Activated CD8-positive, alpha-beta memory T cell treated with anti-CD3 and anti-CD28 coated beads, Interleukin-2, amount 50 U/mL, for 24 hours (primary cell): ENCODE results near the gene EIF2AK3.
"Not testable (repeated sequence)": the region's sequence is repeated elsewhere in the genome, so short reads cannot be mapped to it uniquely, and the experiment has no call there.

Experiments used
- DNase-seq: peaks from one replicate; pipeline ENCODE4 v3.0.0-alpha.2; 2020; ENCODE audit errors: extremely low read depth

The EIF2AK3 gene

DNA sequence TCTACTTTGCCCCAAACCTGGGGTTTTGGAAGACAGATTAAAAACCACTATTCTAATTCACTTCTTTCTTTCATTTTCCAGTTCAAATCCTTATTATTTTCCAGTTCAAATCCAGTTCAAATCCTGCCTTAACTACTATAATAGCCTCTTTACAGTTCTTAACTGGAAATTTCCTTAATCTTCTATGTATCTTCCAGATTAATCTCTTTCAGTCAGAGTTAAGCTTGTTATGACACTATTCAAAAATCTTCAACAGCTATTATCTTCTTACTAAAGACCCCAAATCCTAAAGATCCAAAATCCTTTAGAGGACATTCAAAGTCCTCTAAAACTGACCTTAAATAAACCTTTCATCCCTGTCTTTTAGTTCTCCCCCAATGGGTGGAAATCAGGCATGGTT lies 30.1 kb downstream of the EIF2AK3 start:
- DNase-seq, result no peak

DNA sequence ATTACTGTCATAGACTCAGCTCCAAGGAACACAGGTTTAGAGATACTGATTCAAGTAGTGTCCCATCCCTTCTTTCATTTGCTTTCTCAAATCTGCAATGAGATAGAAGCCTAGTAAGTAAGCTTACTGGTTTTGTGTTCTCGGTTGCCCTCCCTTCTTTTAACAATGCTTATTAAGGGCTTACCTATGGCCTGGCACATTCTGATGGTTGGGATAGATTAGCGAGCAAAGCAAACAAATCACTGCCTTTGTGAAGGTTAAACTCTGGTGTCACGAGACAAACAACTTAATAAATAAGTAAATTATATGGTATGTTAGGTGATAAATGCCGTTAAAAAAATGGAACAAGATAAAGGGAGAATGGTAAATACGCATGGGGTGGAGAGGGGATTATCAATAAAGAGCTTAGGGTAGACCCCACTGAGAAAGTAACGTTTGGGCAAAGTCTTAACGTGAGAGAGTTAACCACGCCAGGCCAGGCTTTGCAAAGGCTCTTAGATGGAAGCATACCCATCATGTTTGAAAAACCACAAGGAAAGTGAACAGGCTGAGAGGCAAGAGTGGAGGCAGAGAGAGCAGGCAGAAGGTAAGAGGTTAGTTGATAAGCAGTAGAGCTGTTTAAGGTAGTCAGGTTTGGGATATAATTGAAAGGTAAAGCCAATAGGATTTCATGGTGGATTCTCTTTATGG lies 31.0 kb downstream of the EIF2AK3 start:
- DNase-seq, result no peak

DNA sequence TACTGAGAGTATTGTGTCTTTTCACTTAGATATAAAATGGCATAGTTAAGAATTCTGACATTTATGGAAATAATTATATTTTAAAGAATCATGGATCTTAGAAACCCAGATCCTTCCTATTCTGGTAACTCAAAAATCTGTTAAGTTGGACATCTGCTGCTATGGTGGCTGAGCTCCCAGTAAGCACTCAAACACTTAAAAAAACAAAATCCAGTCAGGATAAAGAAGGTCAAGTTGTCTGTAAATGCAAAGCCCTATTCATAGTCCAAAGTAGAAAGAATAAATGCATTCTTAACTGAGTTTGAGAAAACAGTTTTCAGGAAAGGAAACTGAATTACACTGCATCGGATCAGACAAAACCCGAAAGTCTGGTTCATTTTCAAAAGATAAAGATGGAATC lies 35.6 kb downstream of the EIF2AK3 start:
- DNase-seq, result no peak

DNA sequence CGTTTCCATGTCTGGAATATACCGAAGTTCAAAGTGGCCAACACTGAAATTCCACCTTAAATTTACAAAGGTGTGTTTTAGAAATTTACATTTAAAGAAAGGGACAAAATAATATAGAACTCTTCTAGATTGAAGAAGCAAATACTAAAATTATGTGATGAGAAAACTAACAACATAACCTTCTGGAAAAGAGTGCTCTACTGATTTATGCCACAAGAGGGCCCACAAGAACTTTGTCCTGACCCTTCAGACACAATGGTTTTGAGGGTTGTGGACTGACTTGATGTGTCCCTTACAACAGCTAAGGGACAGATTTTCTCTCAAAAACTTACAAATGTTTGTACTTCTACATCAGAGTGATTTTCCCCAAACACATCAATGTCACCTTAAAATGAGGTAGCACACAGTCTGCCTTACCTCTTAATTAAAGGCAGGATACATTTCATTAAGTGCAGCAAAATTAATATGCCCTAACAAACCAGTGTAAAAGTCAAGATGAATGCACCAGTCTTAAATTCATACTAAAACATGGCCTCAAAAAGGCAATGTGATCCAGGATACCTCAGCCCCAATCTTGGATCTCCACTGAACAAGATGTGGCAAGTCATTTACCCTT lies 36.2 kb downstream of the EIF2AK3 start:
- no peak for DNase-seq

DNA sequence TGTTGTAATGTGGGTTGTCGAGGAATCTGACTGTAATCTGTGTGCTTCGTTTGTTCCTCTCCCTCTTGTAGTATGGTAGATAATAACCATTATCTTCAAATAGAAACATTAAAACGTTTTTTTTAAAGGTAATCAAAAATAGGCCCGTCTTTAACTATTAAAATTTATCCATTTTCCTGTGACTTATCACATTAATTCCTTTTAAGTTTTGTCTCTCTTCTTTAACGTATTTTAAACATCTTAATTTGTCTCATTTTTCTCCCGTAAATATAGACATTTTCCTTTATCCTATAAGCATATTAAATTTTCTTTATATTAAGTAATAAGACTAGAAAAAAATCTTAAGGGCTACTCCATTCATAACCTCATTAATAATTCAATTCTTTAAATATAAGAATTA lies 41.3 kb downstream of the EIF2AK3 start:
- DNase-seq, result no peak

DNA sequence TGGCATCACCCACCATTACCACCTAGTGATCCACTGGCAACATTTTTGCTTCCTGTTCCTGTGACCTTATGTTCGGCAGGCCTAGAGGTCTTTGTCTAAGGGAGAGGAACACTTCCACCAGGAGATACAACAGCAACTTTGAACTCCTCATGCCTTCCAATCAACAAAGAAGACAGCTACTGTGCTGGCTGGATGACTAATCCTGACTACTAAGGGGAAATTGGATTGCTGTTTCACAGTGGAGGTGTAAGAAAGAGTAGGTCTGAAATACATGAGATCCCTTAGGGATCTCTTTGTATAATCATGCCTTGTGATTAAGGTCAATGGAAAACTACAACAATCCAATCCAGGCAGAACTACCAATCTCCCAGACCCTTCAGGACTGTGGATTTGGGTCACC lies 45.2 kb downstream of the EIF2AK3 start:
- DNase-seq, result no peak

DNA sequence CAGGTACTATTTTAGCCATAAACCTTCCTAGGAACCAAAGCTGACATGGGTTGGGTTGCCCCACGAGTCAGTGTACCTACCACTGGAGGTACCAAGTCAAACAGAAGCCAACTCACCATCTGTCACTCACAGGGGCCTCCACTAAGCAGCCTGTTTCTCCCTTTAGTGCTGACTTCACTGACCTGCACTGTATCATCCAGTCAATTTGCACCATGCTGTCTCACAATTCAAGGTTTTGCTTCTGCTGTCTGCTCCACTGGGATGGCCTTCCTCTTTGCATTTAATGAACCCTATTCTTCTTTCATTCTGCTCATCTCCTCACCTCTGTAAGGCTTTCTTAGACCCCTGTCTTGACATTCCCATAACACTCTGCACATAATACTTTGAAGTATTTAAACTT lies 47.2 kb downstream of the EIF2AK3 start:
- DNase-seq, result no peak

DNA sequence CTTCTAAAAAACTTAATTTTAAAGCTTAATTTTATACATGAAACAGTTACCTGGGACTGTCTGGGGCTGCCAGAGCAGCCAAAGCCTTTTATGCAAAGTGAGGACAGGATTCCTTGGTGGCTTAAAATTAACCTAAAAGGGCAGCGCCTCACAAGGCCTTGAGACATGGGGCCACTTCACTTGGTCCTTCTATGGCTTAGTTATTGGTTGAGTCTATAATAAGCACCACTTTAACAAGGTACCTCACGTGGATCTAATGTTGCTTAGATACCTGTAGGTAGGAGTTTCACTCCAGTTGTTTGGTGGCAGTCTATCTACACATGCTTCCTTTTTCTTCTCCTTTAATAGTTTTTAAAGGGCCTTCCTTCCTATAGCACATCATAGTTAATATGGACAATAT lies 51.6 kb downstream of the EIF2AK3 start:
- no peak for DNase-seq

DNA sequence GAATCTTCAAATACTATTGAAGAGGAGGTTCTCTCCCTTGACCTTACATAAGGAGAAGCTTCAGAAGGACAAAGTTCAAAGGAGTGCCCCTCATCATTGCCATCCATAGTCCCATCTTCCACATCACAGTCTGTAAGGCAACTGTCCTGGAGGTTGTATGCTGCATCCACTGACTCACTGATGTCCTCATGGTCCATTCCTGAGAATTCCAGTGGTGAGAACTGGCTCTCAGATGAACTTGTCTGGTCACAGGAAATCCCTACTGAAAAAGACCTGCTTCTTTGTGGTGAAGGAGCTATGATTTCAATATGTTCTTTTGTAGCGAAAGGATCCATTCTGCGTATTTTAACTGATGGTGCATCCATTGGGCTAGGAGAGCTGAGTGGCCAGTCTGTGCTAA lies 52.2 kb downstream of the EIF2AK3 start:
- no peak for DNase-seq

DNA sequence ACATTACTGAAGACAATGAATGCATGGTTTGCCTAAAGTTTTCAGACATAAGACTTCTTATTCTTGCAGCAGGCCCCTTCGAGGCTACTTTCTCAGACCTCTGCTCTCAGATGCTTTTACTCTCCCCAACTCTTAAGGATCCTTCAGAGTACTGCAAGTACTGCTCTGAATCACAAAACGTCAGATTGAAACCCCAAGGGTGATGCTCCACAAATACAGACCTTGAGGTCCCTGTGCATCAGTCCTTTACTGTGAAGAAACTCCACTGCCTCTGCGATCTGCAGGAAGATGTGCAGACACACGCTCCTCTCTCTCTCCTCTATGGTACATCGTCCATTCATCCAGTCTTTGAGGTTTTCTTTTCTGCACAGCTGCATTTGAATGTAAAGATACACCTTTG lies 52.8 kb downstream of the EIF2AK3 start:
- no peak for DNase-seq

DNA sequence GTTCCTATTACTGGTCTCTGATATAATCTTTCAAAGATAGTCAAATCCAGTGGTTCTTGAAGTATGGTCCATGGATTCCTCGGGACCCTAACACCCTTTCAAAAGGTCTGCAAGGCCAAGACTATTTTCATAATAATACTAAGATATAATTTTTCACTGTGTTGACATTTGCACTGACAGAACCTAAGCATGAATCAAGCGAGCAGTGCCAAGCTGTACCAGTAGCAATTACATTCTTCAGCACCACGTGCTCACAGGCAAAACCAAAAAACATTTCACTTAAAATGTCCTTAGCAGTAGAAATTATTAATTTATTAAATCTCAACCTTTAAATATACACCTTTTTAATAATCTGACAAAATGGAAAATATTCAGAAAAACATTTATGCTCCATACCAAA lies 59.1 kb downstream of the EIF2AK3 start:
- DNase-seq, result no peak

DNA sequence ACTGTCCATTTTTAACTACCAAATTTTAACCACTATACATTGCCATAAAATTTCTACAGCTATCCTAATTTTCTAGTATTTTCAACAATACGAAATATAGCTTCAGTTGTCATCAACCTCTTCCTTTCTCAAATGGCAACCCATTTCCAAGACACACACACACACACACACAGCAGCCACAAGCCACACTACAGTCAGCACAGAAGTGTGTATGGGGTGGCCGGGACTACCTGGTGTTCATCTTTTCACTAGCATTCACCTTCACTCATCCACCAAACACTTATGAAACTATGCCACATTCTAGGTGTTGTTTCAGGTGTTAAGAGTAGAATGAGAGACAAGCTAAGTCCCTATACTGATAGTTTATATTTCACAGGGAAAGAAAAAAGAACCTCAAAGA lies 62.9 kb downstream of the EIF2AK3 start:
- no peak for DNase-seq

DNA sequence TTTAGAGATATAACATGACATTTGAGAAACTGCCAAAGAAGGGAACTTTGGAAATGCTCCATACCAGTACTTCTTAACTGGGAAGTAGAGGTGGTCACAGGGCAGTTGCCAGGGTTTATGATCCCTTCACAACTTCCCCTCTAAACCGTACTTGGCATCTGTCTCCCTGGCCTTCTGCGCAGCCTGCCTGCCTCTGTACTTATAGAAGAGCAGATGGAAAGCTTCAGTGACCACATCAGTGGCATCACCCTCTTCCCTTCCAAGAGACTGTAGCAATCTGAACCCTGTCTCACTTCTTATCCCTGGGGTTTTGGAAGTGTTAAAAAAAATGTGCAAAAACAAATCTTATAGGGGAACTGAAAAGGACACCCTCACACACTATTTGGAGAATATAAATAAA lies 64.1 kb downstream of the EIF2AK3 start:
- DNase-seq, result no peak

DNA sequence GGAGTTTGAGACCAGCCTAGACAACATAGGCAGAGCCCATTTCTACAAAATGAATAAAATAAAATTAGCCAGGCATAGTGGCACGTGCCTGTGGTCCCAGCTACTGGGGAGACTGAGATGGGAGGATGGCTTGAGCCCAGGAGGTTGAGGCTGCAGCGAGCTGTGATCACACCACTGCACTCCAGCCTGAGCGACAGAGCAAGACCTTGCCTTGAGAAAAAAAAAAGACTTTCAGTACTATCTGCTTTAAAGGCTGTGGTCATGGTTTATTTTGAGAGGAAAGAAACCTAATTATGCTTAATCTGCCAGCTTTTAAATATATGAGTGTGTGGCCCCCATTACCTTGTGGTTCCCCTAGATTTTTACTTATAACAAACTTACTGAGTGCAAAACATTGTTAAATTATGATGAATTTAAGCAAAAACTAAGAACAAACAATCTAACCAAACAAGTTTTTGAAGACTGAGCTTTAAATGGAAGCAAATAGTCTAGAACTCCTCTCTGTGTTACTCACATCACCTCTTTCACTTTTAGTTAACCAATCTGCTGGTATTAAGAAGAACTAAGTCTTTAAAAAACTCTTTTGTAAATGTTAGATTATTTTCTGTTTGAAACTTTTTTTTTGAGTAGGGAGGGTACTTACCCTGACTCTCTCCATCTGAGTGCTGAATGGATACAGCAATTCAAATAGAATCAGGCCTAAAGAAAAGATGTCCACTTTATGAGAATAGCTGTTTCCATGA lies 65.4 kb downstream of the EIF2AK3 start:
- DNase-seq, result no peak

DNA sequence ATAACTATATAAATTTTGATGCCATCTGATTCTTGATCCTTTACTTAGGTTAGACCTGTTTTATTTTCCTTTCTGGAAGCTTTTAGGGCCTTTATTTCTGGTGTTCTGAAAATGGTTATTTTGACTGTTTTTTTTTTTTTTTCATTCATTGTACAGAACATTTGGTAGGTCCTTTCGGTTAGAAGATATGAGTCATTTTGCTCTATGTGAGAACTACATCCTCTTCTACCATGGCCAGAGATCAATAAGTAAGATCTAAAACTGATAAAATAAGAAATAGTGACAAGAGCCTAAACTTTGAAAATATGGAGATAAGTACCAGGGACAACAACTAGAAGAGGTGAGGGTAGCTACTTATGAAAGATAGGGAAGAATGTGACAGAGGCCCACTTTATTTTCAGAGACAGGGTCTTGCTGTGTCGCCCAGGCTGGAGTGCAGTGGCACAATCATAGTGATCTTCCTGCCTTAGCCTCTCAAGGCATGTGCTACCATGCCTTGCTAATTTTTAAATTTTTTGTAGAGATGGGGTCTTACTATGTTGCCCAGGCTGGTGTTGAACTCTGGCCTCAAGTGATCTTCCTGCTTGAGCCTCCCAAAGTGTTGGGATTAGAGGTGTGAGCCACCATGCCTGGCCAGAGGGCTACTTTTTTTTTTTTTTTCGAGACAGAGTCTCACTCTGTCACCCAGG lies 66.5 kb downstream of the EIF2AK3 start:
- no peak for DNase-seq

DNA sequence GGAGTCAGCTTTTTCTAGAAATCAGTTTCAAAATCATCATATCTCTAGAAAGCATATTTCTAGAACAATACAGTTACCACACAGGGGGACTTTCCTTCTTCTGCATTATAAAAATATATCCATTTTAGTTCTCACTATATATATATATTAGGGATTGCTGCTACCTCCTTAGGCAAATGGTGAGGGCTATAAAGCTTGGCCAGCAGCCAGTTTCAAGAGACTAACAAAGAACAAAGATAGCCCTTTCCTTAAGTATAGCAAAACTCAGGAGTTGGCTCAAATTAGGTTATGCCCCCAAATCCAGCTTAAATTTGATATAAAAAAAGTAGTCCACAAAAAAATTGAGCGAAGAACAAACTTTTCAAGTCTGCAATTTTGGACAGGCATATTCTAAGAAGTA lies 70.0 kb downstream of the EIF2AK3 start:
- DNase-seq, result no peak

DNA sequence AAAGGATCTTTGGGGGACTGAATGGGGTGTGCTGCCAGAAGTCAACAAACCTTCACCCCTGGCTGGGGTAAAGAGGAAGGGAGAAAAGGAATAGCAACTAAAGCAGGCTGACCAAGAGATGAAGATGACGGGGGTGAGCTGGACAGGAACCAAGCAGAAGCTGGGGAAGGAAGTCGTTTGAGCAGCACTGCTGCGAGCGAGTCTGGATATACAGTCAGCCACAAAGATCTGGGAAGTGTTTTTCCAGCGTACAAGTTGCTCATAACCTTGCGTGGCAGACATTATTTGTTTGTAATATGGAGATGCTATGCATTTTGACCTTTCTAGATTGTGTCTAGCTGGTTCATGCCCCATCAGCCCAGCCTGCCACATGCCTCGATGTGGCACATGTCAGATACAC lies 71.2 kb downstream of the EIF2AK3 start:
- DNase-seq, result no peak

DNA sequence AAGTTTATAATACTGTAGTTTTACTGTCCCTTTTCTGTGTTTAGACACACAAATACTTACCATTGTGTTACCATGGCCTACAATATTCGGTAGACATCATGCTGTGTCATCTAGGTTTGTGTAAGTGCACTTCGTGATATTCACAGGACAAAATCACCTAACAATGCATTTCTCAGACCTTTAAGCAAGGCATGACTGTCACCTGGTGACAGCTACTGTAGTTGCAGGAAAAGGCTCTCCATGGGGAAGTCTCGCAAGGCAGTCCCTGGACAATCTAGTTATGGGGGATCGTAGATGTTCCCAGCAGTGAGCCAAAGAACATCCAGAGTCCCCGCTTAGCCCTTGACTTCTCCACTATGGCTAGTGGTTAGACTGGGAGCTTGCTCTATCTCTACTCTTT lies 73.1 kb downstream of the EIF2AK3 start:
- no peak for DNase-seq

DNA sequence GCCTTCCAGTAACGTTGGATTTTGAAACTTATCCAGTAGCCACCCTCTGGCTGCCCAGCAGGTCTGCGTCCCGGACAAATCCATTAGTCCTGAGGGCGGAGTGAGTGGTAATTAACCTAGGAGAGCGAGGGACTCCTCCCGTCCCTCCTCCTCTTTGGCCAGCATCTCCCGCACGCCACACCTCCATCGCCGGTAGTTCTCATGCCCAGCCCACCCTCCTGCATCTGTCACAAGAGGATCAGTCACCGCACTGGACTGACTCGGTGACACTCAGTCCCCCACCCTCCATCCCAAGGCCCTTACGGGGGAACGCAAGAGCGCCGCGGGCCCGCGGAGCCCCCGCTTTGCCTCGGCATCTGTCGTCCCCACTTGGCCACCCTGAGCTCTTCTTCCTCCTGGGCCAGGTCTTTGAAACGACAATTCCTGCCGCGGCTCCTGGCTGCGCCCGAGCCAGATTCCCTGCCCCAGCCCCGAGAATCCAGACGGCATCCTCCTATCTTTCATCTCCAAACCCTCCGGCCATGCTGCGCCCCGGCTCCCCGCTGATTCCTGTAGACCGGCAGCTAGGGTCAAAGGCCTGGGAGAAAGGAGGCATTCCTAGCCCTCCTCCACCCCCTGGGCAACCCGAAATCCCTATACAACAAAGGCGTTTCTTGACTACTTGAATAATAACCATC lies 77.5 kb downstream of the EIF2AK3 start:
- DNase-seq, result no peak

DNA sequence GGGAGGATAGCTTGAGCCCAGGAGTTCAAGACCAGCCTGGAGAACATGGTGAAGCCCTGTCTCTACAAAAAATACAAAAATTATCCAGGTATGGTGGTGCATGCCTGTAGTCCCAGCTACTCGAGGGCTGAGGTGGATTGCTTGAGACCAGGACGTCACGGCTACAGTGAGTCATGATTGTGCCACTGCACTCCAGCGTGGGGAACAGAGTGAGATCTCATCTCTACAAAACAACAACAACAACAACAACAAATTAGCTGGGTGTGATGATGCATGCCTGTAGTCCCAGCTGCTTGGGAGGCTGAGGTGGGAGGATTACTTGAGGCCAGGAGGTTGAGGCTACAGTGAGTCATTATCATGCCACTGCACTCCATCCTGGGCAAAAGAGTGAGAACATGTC lies 81.0 kb downstream of the EIF2AK3 start:
- not testable (repeated sequence) for DNase-seq

DNA sequence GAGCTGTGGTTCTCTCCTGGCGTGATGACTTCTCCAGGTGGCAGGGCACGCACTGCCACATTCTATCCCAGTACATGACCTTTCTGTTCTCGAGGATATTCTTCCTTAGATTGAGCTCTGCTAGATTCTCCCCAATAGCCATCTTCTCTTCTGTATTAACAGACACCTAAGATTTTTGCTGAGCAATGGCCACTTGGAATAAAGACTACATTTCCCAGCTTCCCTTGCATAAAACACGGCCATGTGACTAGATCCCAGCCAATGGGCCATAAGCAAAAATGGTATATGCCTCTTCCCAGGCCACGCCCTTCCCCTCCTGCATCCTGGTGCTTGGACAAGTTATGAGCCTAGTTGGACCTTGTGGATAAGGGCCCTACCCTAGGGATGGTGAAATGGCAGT lies 82.1 kb downstream of the EIF2AK3 start:
- no peak for DNase-seq

DNA sequence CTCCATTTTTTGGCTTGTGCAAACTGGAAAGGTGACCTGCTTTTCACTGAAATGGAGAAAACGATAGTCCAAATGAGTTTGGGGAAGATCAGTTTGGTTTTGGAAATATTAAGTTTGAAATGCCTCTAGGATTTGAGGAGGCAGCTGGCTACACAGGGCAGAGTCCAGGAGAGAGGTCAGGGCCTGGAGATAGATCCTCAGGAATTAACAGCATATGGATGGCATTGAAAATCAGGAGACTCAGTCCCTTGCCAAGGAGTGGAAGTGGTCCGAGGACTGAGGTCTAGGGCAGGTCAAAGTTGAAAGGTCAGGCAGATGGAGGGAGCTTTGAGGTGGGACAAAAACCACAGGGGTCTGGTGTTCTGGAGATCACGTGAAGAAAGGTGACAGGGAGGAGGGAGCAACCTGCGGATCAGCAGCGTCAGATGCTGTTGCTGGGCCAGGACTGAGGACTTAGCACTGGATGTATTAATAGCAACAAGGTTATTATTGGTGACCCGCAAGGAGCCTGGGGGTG lies 83.7 kb downstream of the EIF2AK3 start:
- no peak for DNase-seq
